OCI-LY7 (cell line): ENCODE data around the gene ZNF813. TPM values are rescaled to one million over a fixed set of nuclear protein-coding genes. Genes with fewer than 3 reads are reported as not detected.
"Not testable (repeated sequence)": the region's sequence is repeated elsewhere in the genome, so short reads cannot be mapped to it uniquely, and the experiment has no call there.

Experiments used
- BruUV-seq: library from RNA; stranded (reverse); fragments of 400-500 nt; replicated peaks from 2 replicates; lab custom pipeline; 2021; lab: Mats Ljungman, UMichigan
- CTCF ChIA-PET: fragments of 300-600 bp; sonication (Branson Sonifier 250); formaldehyde crosslinking; loops from one replicate; lab custom pipeline; 2022; ENCODE audit warnings: antibody characterized with exemption; ENCODE audit not compliant: unreplicated experiment; lab: Charles Lee
- POLR2A ChIA-PET: fragments of 300-600 bp; sonication (Branson Sonifier 250); formaldehyde crosslinking; loops from one replicate; lab custom pipeline; 2022; ENCODE audit warnings: antibody characterized with exemption; lab: Charles Lee
- DNase-seq: peaks from one replicate; pipeline ENCODE4 v3.0.0-alpha.2; 2015; ENCODE audit warnings: low spot score
- H2AFZ ChIP-seq: fragments of 200-600 bp; sonication (generic), shearing (Covaris generic); 2 replicates; pipeline ENCODE4 v1.6.1; 2014; ENCODE audit warnings: mild to moderate bottlenecking, antibody characterized with exemption, low read length, moderate library complexity
- H3K27ac ChIP-seq: fragments of 200-600 bp; sonication (generic); 2 replicates; pipeline ENCODE4 v1.5.1; 2014; ENCODE audit warnings: mixed run types, low read depth, mild to moderate bottlenecking, moderate library complexity, low read length, inconsistent platforms; ENCODE audit not compliant: poor library complexity, severe bottlenecking
- H3K36me3 ChIP-seq: fragments of 200-600 bp; sonication (generic); 2 replicates; pipeline ENCODE4 v1.6.1; 2014; ENCODE audit warnings: mild to moderate bottlenecking, antibody characterized with exemption, low read length, moderate library complexity, mixed read lengths; ENCODE audit not compliant: insufficient read depth
- H3K4me1 ChIP-seq: fragments of 200-600 bp; sonication (generic); 2 replicates; pipeline ENCODE4 v1.5.1; 2014; ENCODE audit warnings: mild to moderate bottlenecking, low read length; ENCODE audit not compliant: insufficient read depth, poor library complexity, severe bottlenecking
- H3K4me2 ChIP-seq: fragments of 200-600 bp; sonication (generic); 2 replicates; pipeline ENCODE4 v1.6.1; 2014; ENCODE audit warnings: mild to moderate bottlenecking, low read length
- H3K4me3 ChIP-seq: fragments of 200-600 bp; sonication (generic); 2 replicates; pipeline ENCODE4 v1.5.1; 2014; ENCODE audit warnings: mild to moderate bottlenecking, low read depth, low read length; ENCODE audit not compliant: poor library complexity, severe bottlenecking
- H3K79me2 ChIP-seq: fragments of 200-600 bp; sonication (generic); 2 replicates; pipeline ENCODE4 v1.6.1; 2016; ENCODE audit warnings: low read depth, mild to moderate bottlenecking, low read length, moderate library complexity, mixed read lengths; ENCODE audit not compliant: insufficient read depth
- H3K9me2 ChIP-seq: fragments of 200-600 bp; sonication (generic); 2 replicates; pipeline ENCODE4 v1.6.1; 2016; ENCODE audit warnings: mild to moderate bottlenecking, low read length, mixed read lengths; ENCODE audit not compliant: insufficient read depth
- H3K9me3 ChIP-seq: fragments of 200-600 bp; sonication (generic); 2 replicates; pipeline ENCODE4 v1.6.1; 2014; ENCODE audit warnings: mild to moderate bottlenecking, mixed run types, low read length, mixed read lengths
- H4K20me1 ChIP-seq: fragments of 200-600 bp; sonication (generic); 2 replicates; pipeline ENCODE4 v1.6.1; 2014; ENCODE audit warnings: mild to moderate bottlenecking, antibody characterized with exemption, low read length, moderate library complexity, mixed read lengths; ENCODE audit not compliant: insufficient read depth
- CTCF ChIP-seq: fragments of 200-600 bp; sonication (generic); conservative IDR thresholded peaks from 2 replicates; pipeline ENCODE4 v1.5.1; 2014; ENCODE audit warnings: mild to moderate bottlenecking, antibody characterized with exemption, low read length, moderate library complexity, mixed read lengths
- EZH2phosphoT487 ChIP-seq: fragments of 200-600 bp; sonication (generic); IDR thresholded peaks from 2 replicates; pipeline ENCODE4 v1.6.1; 2018; ENCODE audit warnings: low read depth, borderline replicate concordance, mild to moderate bottlenecking, mixed run types, antibody characterized with exemption, low read length, moderate library complexity, mixed read lengths
- intact Hi-C: fragments of 100-400 bp; cut with micrococcal nuclease; formaldehyde crosslinking; loops from one replicate; pipeline ENCODE4 v1.10.0; 2022; ENCODE audit not compliant: unreplicated experiment
- total RNA-seq, 2 experiments: library from RNA; depleted of rRNA in 1 of 2; stranded (reverse); fragments of >200 nt in 1 of 2; shearing (Covaris generic) in 1 of 2; gene quantifications; 2 replicates each; pipeline ENCODE4 v1.2.3, GENCODE V29; 2014 to 2022

ZNF813 gene
- total RNA-seq, 2 experiments from 2014 or later: 5.9 to 6.7 TPM

GRCh38 chr19:53423680-53424079 is 43.9 kb upstream of the ZNF813 start:
- H3K4me2 ChIP-seq, H3K9me2 ChIP-seq, H3K9me3 ChIP-seq, DNase-seq, H3K4me3 ChIP-seq, H2AFZ ChIP-seq, H3K27ac ChIP-seq, POLR2A ChIA-PET, H4K20me1 ChIP-seq, BruUV-seq, CTCF ChIA-PET, H3K79me2 ChIP-seq, H3K4me1 ChIP-seq, H3K36me3 ChIP-seq: not testable (repeated sequence)
- intact Hi-C loops: loop anchor here (2.0 kb wide), 1 partner anchor 323 kb away; no protein-coding TSS in a partner anchor

DNA sequence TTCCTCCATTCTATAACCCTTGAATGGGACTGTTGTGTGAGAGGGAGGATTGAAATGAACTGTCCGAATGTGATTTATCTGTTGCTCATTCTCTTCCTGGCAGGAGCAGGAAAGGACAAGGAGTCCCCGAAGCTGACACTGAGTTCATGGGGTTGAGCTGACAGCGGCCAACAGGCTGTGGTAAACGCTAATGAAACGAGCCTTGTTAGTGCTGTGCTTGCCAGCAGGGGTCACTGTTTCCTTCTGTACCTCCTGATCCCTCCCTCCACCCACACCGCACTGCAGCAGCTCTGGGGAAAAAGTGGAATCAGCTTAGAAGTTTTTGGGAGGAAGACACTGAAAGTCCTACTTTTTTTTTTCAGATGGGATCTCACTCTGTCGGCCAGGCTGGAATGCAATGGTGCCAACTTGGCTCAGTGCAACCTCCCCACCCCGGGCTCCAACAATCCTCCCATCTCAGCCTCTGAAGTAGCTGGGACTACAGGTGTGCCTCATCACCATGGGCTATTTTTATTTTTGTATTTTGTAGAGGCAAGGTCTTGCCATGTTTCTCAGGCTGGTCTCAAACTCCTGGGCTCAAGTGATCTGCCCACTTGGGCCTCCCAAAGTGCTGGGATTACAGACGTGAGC is 42.5 kb upstream of the ZNF813 start:
- ChIA-PET POLR2A (no interaction called here), CTCF (no interaction called here)
- H3K27ac ChIP-seq: no peak overlapping the region
- no peak overlapping the region for H3K4me2 ChIP-seq
- BruUV-seq: no TSS peak
- TF ChIP-seq CTCF: peak; percentile 87
- no peak for TF ChIP-seq EZH2phosphoT487
- no peaks in the 10 kb centered on the region for H3K36me3 ChIP-seq
- no peak overlapping the region for H2AFZ ChIP-seq
- no peaks in the 10 kb centered on the region for H3K9me3 ChIP-seq
- intact Hi-C loops: loop anchor here (2.0 kb wide), 1 partner anchor 322 kb away; no protein-coding TSS in a partner anchor
- H3K79me2 ChIP-seq: no peaks in the 10 kb centered on the region
- no peaks in the 10 kb centered on the region for H3K9me2 ChIP-seq
- H4K20me1 ChIP-seq: no peaks in the 10 kb centered on the region
- DNase-seq: peak; percentile 62
- H3K4me3 ChIP-seq: no peak overlapping the region
- no peaks in the 10 kb centered on the region for H3K4me1 ChIP-seq

- CTCF ChIA-PET: no interaction called here
- intact Hi-C loops: loop anchor here (5.0 kb wide), 1 partner anchor 234 kb away; no protein-coding TSS in a partner anchor
- POLR2A ChIA-PET: no interaction called here
These were observed 36.0 kb upstream of the ZNF813 start, which contains the start of gene ZNF761 for GRCh38 chr19:53431399-53432087. Gene ZNF761, plus strand, starts transcription at chr19:53431984. Its CDS starts 15,285 bp downstream, at chr19:53447269.

More at GRCh38 chr19:53431399-53432087, 36.0 kb upstream of the ZNF813 start, which contains the start of gene ZNF761:
- Histone ChIP-seq H3K4me3 (peak within 1 kb of the TSS; percentile 84), H3K4me2 (peak within 1 kb of the TSS; percentile 98), H4K20me1 (no peaks in the 10 kb centered on the region), H3K9me2 (no peaks in the 10 kb centered on the region), H3K36me3 (peaks cover 34% of the 10 kb centered on the region), H3K79me2 (peaks cover 15% of the 10 kb centered on the region), H3K9me3 (no peaks in the 10 kb centered on the region), H3K4me1 (peaks cover 10% of the 10 kb centered on the region), H2AFZ (peak within 1 kb of the TSS; percentile 66; the same call in 1 of the 2 replicates), H3K27ac (peak within 1 kb of the TSS; percentile 14)
- DNase-seq: peak; percentile 92
- TF ChIP-seq CTCF (0 out of 2 replicates have a peak, but pooled peaks have one; percentile 18), EZH2phosphoT487 (no peak)
- BruUV-seq: no TSS peak
